ENCODE results near the gene DOHH.
"Not testable (repeated sequence)": the region's sequence is repeated elsewhere in the genome, so short reads cannot be mapped to it uniquely, and the experiment has no call there.

The DOHH gene

DNA sequence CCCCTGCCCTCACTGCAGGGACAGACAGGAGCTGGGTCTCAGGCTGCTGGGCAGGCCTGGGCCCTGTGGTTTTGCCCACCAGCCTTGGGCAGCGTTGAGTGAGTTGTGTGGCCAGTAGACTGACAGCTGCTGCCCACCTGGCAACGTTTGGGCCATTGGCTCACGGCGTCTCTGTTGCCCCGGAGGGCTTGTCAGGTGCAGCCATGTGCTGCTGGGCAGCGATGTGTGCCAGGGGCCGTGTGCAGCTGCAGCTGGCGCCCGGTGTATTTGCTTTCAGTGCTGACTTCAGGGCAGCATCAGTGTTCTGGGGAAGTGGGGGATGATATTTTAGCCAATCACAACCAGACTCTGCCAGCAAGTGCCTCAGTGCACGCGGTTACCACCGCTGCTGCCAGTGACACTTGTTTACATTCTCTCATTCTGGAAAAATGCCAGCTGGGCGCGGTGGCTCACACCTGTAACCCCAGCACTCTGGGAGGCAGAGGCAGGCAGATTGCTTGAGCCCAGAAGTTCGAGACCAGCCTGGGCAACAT is 16.3 kb upstream of the DOHH start:
- H3K9ac ChIP-seq (ENCODE audit: low read length) = no peak overlapping the region
- H3K27me3 ChIP-seq (ENCODE audit: control insufficient read depth, insufficient read depth, low read length) = no peaks in the 10 kb centered on the region
- H3K4me1 ChIP-seq (ENCODE audit: control insufficient read depth, insufficient read depth, low read length) = peaks cover 53% of the 10 kb centered on the region
- H3K4me3 ChIP-seq (ENCODE audit: low read depth, low read length) = no peak overlapping the region
- no peaks in the 10 kb centered on the region for H3K9me3 ChIP-seq (ENCODE audit: control insufficient read depth, insufficient read depth, low read depth, low read length)
- H3K36me3 ChIP-seq (ENCODE audit: control insufficient read depth, insufficient read depth, low read length) = peaks cover 4% of the 10 kb centered on the region
- H3K27ac ChIP-seq (ENCODE audit: low read depth, low read length) = no peak overlapping the region

DNA sequence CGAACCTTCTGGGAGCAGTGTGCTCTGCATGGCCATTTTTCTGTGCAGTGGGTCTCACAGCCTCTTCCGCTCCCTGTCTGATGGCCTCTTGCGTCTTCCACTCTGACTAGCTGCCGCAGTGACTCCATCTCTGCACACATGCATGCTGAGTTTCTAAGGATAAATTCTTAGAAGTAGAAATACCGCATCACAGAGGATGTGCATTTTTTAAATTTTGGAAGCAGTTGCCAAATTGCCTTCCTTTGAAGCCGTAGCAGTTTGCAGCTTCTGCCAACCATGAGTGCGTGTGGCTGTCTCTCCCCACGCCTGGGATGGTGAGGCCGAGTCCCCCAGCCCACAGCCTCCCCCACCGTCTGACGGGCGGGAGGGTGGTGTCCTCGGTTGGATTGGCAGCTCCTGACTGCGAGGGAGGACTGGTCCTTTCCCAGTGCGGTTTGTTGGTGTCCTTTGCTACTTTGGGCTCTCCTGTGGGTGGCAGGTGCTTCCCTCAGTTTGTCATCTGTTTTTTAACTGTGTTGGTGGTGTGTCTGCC is 15.5 kb upstream of the DOHH start:
- Histone ChIP-seq H3K9me3 (ENCODE audit: control insufficient read depth, insufficient read depth, low read depth, low read length) (no peaks in the 10 kb centered on the region), H3K27ac (ENCODE audit: low read depth, low read length) (no peak overlapping the region), H3K4me3 (ENCODE audit: low read depth, low read length) (no peak overlapping the region), H3K4me1 (ENCODE audit: control insufficient read depth, insufficient read depth, low read length) (peaks cover 50% of the 10 kb centered on the region), H3K9ac (ENCODE audit: low read length) (no peak overlapping the region), H3K36me3 (ENCODE audit: control insufficient read depth, insufficient read depth, low read length) (peaks cover 6% of the 10 kb centered on the region), H3K27me3 (ENCODE audit: control insufficient read depth, insufficient read depth, low read length) (no peaks in the 10 kb centered on the region)

DNA sequence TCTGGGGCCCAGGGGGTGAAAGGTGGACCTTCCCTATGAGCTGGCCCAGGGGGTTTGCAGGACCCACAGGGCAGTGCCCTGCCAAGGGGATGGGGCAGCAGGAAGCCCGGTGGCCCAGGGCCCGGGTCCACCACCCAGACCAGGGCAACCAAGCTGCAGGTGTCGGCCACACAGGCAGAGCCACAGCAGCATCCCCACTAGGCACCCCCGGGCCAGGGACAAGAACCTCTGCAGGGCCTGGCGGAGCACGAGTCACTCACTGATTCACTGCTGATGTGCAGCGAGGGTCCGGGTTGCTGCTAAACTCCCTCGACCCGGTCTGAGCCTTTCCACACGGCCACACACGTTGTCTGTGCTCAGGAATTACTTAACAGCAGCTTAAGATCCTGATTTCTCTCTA is 14.5 kb upstream of the DOHH start:
- Histone ChIP-seq H3K27ac (ENCODE audit: low read depth, low read length) (0 out of 2 replicates have a peak overlapping the region, but pooled peaks have one; percentile 1), H3K4me3 (ENCODE audit: low read depth, low read length) (no peak overlapping the region), H3K9ac (ENCODE audit: low read length) (no peak overlapping the region), H3K36me3 (ENCODE audit: control insufficient read depth, insufficient read depth, low read length) (peaks cover 11% of the 10 kb centered on the region), H3K9me3 (ENCODE audit: control insufficient read depth, insufficient read depth, low read depth, low read length) (no peaks in the 10 kb centered on the region), H3K4me1 (ENCODE audit: control insufficient read depth, insufficient read depth, low read length) (peaks cover 41% of the 10 kb centered on the region), H3K27me3 (ENCODE audit: control insufficient read depth, insufficient read depth, low read length) (no peaks in the 10 kb centered on the region)

GRCh38 chr19:3513229-3514140 is 13.0 kb upstream of the DOHH start:
- no peak overlapping the region for H3K4me3 ChIP-seq (ENCODE audit: low read depth, low read length)
- H3K27me3 ChIP-seq (ENCODE audit: control insufficient read depth, insufficient read depth, low read length) = no peaks in the 10 kb centered on the region
- no peak overlapping the region for H3K27ac ChIP-seq (ENCODE audit: low read depth, low read length)
- H3K36me3 ChIP-seq (ENCODE audit: control insufficient read depth, insufficient read depth, low read length) = peaks cover 19% of the 10 kb centered on the region
- H3K4me1 ChIP-seq (ENCODE audit: control insufficient read depth, insufficient read depth, low read length) = peaks cover 27% of the 10 kb centered on the region
- H3K9ac ChIP-seq (ENCODE audit: low read length) = no peak overlapping the region
- no peaks in the 10 kb centered on the region for H3K9me3 ChIP-seq (ENCODE audit: control insufficient read depth, insufficient read depth, low read depth, low read length)

GRCh38 chr19:3512562-3513228 is 12.2 kb upstream of the DOHH start:
- no peak overlapping the region for H3K27ac ChIP-seq (ENCODE audit: low read depth, low read length)
- no peaks in the 10 kb centered on the region for H3K27me3 ChIP-seq (ENCODE audit: control insufficient read depth, insufficient read depth, low read length)
- H3K4me3 ChIP-seq (ENCODE audit: low read depth, low read length) = no peak overlapping the region
- no peak overlapping the region for H3K9ac ChIP-seq (ENCODE audit: low read length)
- H3K4me1 ChIP-seq (ENCODE audit: control insufficient read depth, insufficient read depth, low read length) = peaks cover 19% of the 10 kb centered on the region; the same call in 1 of the 2 replicates
- H3K36me3 ChIP-seq (ENCODE audit: control insufficient read depth, insufficient read depth, low read length) = peaks cover 19% of the 10 kb centered on the region
- no peaks in the 10 kb centered on the region for H3K9me3 ChIP-seq (ENCODE audit: control insufficient read depth, insufficient read depth, low read depth, low read length)

GRCh38 chr19:3511506-3512251 is 11.2 kb upstream of the DOHH start:
- Histone ChIP-seq H3K36me3 (ENCODE audit: control insufficient read depth, insufficient read depth, low read length) (peaks cover 19% of the 10 kb centered on the region), H3K9ac (ENCODE audit: low read length) (no peak overlapping the region), H3K27me3 (ENCODE audit: control insufficient read depth, insufficient read depth, low read length) (no peaks in the 10 kb centered on the region)

DNA sequence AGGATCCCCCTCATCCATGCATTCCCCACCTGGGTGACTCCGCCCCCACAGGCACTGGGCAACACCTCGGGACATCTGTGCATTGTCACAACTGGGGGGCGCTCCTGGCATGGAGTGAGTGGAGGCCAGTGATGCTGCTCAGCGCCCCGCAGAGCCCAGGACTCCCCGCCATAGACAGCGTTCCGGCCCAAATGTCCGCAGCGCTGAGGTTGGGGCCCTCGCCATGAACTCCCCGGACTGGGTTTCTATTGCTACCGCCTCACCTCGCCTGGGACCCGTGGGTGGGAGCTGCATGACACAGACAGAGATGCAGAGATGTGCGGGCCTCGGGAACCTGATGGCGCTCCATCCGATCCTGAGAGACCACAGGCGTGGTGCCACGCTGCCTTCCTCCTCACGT is 10.3 kb upstream of the DOHH start:
- H3K9ac ChIP-seq (ENCODE audit: low read length) = no peak overlapping the region
- H3K4me3 ChIP-seq (ENCODE audit: low read depth, low read length) = no peak overlapping the region
- H3K27ac ChIP-seq (ENCODE audit: low read depth, low read length) = no peak overlapping the region
- peaks cover 19% of the 10 kb centered on the region for H3K36me3 ChIP-seq (ENCODE audit: control insufficient read depth, insufficient read depth, low read length)
- no peaks in the 10 kb centered on the region for H3K27me3 ChIP-seq (ENCODE audit: control insufficient read depth, insufficient read depth, low read length)
- peaks cover 14% of the 10 kb centered on the region; the same call in 1 of the 2 replicates for H3K4me1 ChIP-seq (ENCODE audit: control insufficient read depth, insufficient read depth, low read length)
- H3K9me3 ChIP-seq (ENCODE audit: control insufficient read depth, insufficient read depth, low read depth, low read length) = no peaks in the 10 kb centered on the region

More at GRCh38 chr19:3511506-3512251, 11.2 kb upstream of the DOHH start:
- Histone ChIP-seq H3K27ac (ENCODE audit: low read depth, low read length) (no peak overlapping the region), H3K4me3 (ENCODE audit: low read depth, low read length) (no peak overlapping the region), H3K9me3 (ENCODE audit: control insufficient read depth, insufficient read depth, low read depth, low read length) (no peaks in the 10 kb centered on the region), H3K4me1 (ENCODE audit: control insufficient read depth, insufficient read depth, low read length) (peaks cover 17% of the 10 kb centered on the region; the same call in 1 of the 2 replicates)

- no peaks in the 10 kb centered on the region for H3K27me3 ChIP-seq (ENCODE audit: control insufficient read depth, insufficient read depth, low read length)
- no peak overlapping the region for H3K4me3 ChIP-seq (ENCODE audit: low read depth, low read length)
- H3K9me3 ChIP-seq (ENCODE audit: control insufficient read depth, insufficient read depth, low read depth, low read length) = no peaks in the 10 kb centered on the region
- H3K27ac ChIP-seq (ENCODE audit: low read depth, low read length) = no peak overlapping the region
- H3K36me3 ChIP-seq (ENCODE audit: control insufficient read depth, insufficient read depth, low read length) = peaks cover 19% of the 10 kb centered on the region
- peaks cover 6% of the 10 kb centered on the region; the same call in 1 of the 2 replicates for H3K4me1 ChIP-seq (ENCODE audit: control insufficient read depth, insufficient read depth, low read length)
- no peak overlapping the region for H3K9ac ChIP-seq (ENCODE audit: low read length)
Observed at GRCh38 chr19:3509566-3509989, 9.1 kb upstream of the DOHH start.

DNA sequence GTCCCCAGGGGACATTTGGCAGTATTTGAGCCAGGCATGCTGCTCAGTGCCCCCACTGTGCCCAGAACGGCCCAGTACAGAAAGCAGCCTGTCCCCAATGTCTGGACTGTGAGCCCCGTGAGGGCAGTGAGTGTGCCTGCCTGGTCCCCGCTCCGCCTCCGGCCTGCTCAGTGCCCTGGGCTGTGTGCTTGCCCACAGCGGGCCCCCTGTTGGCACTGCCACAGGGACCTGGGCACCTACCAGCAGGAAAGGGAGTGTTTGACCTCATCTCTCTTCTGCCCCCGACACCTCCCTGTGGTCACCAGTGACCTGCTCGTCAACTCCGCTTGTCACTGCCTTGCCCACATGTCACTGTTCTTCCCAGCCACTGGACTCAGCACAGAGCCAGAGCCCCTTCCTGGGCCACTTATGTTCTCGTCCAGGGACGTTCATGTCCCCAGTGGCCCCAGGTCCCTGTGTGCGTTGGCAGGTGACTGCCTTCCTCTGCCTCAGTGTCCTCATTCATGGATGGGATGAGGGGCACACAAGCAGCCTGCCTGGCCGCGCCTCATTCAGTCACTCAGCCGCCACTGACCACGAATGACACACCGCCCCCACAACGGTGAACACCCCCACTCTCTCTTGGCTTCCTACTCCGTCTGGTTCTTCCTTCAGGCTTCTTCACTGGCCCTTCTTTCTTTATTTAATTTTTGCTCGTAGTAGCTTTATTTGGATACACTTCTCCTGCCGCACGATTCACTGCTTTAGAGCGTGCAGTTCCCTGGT is 8.5 kb upstream of the DOHH start:
- no peak overlapping the region for H3K27ac ChIP-seq (ENCODE audit: low read depth, low read length)
- no peak overlapping the region for H3K4me3 ChIP-seq (ENCODE audit: low read depth, low read length)
- no peak overlapping the region for H3K9ac ChIP-seq (ENCODE audit: low read length)
- H3K36me3 ChIP-seq (ENCODE audit: control insufficient read depth, insufficient read depth, low read length) = peaks cover 19% of the 10 kb centered on the region
- H3K27me3 ChIP-seq (ENCODE audit: control insufficient read depth, insufficient read depth, low read length) = no peaks in the 10 kb centered on the region
- peaks cover 6% of the 10 kb centered on the region; the same call in 1 of the 2 replicates for H3K4me1 ChIP-seq (ENCODE audit: control insufficient read depth, insufficient read depth, low read length)
- no peaks in the 10 kb centered on the region for H3K9me3 ChIP-seq (ENCODE audit: control insufficient read depth, insufficient read depth, low read depth, low read length)

- not testable (repeated sequence) for H3K27ac ChIP-seq (ENCODE audit: low read depth, low read length); H3K9ac ChIP-seq (ENCODE audit: low read length); H3K9me3 ChIP-seq (ENCODE audit: control insufficient read depth, insufficient read depth, low read depth, low read length); H3K4me1 ChIP-seq (ENCODE audit: control insufficient read depth, insufficient read depth, low read length); H3K27me3 ChIP-seq (ENCODE audit: control insufficient read depth, insufficient read depth, low read length)
- Histone ChIP-seq H3K4me3 (ENCODE audit: low read depth, low read length) (peak overlapping the region; percentile 74; the same call in 1 of the 2 replicates), H3K36me3 (ENCODE audit: control insufficient read depth, insufficient read depth, low read length) (peaks cover 19% of the 10 kb centered on the region)
Observed at GRCh38 chr19:3508121-3508661, 7.7 kb upstream of the DOHH start.
